Stomach (tissue), 19 donors: ENCODE measurements around the gene FYTTD1. TPM values are rescaled to one million over a fixed set of nuclear protein-coding genes. Genes with fewer than 3 reads are reported as not detected.

Source experiments
- DNase-seq, 2 donors: peaks; one replicate each; pipeline versions ENCODE4 v3.0.0 to v3.0.0-alpha.2; 2013 to 2019
- H3K27ac ChIP-seq, 5 donors: fragments of 200-600 bp in 4 of 5; sonication (generic) in 4 of 5; one replicate each; pipeline ENCODE4 v1.5.1; 2013 to 2019; ENCODE audit warnings: mild to moderate bottlenecking in 1 of 5, moderate library complexity in 1 of 5
- H3K27me3 ChIP-seq, 3 donors: fragments of 200-600 bp; sonication (generic); one replicate each; pipeline ENCODE4 v1.5.1; 2017 to 2019; ENCODE audit warnings: mixed run types in 1 of 3
- H3K36me3 ChIP-seq, 4 donors: fragments of 200-600 bp; sonication (generic); 1 replicate in 3 of 4; 2 replicates in 1 of 4; pipeline ENCODE4 v1.5.1; 2016 to 2019
- H3K4me1 ChIP-seq, 4 donors: fragments of 200-600 bp; sonication (generic); one replicate each; pipeline ENCODE4 v1.5.1; 2016 to 2019
- H3K4me3 ChIP-seq, 4 donors: fragments of 200-600 bp; sonication (generic) in 3 of 4; one replicate each; pipeline ENCODE4 v1.5.1; 2016 to 2019; ENCODE audit warnings: mild to moderate bottlenecking in 1 of 4
- H3K9me3 ChIP-seq, 4 donors: fragments of 200-600 bp; sonication (generic); one replicate each; pipeline ENCODE4 v1.5.1; 2016 to 2019
- EP300 ChIP-seq: sonication (generic); formaldehyde crosslinking; IDR thresholded peaks from one replicate; pipeline ENCODE4 v1.6.1; 2017; ENCODE audit warnings: antibody characterized with exemption
- POLR2A ChIP-seq, 4 donors: fragments of 450-650 bp; IDR thresholded peaks; one replicate each; pipeline ENCODE4 v1.6.1; 2016; ENCODE audit warnings: antibody characterized with exemption in 4 of 4, control low read depth in 2 of 4, mild to moderate bottlenecking in 1 of 4, moderate library complexity in 1 of 4
- POLR2AphosphoS5 ChIP-seq, 3 donors: sonication (generic); formaldehyde crosslinking; IDR thresholded peaks; one replicate each; pipeline ENCODE4 v1.6.1; 2016; ENCODE audit warnings: antibody characterized with exemption in 3 of 3
- WGBS, 5 donors: extraction: QIAGEN DNeasy Blood & Tissue Kit in 3 of 5; methylation state at CpG; one replicate each; pipeline versions ENCODE4 v1.1.5 to v1.1.7; 2013 to 2018; 5-methylcytosine and 5-hydroxymethylcytosine counted together
- intact Hi-C: fragments of 100-400 bp; cut with DNase I; formaldehyde crosslinking; loops from one replicate; pipeline ENCODE4 v1.15.1; 2023; ENCODE audit warnings: low total_unique reads
- long read RNA-seq, 10 donors: transcript quantifications; one replicate each; lab custom pipeline, GENCODE V29; 2026
- polyA plus RNA-seq, 3 donors: library from polyadenylated mRNA; stranded (reverse); fragments of 200-250 nt; gene quantifications; one replicate each; pipeline ENCODE4 v1.2.3, GENCODE V29; 2013
- total RNA-seq, 5 donors: library from RNA; depleted of rRNA; stranded (reverse); fragments of >200 nt; gene quantifications; one replicate each; pipeline versions ENCODE4 v1.1.0 to v1.2.3, GENCODE V29; 2014 to 2016
- TF ChIP-seq, protein P1 (sequence below), 7 experiments: fragments of 450-650 bp in 4 of 7; fragments of 200-600 bp in 3 of 7; sonication (generic) in 3 of 7; IDR thresholded peaks; one replicate each; pipeline ENCODE4 v1.5.1; 2016 to 2019; ENCODE audit warnings: antibody characterized with exemption in 7 of 7, control low read depth in 2 of 7, mild to moderate bottlenecking in 1 of 7
- donor health status: healthy with polysubstance abuse.
- donor health status: Bipolar disorder and iron deficiency.
- donor health status: healthy.

FYTTD1 gene, protein sequence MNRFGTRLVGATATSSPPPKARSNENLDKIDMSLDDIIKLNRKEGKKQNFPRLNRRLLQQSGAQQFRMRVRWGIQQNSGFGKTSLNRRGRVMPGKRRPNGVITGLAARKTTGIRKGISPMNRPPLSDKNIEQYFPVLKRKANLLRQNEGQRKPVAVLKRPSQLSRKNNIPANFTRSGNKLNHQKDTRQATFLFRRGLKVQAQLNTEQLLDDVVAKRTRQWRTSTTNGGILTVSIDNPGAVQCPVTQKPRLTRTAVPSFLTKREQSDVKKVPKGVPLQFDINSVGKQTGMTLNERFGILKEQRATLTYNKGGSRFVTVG
- 10 to 100 TPM; 26.3 to 47.0 (median 38.5) TPM for total RNA-seq
- polyA plus RNA-seq = 10 to 100 TPM in 2 of 3 donors, 1 to 10 TPM in 1; 9.4 to 21.1 (median 15.5) TPM
- long read RNA-seq, donor 1, full-length matches to known transcripts = 3 of 3 reads
- long read RNA-seq, donor 1, partial matches to known transcripts = 0 of 3 reads
- long read RNA-seq, donor 1, other reads (novel, unspliced or antisense) = 0 of 3 reads
- long read RNA-seq, donor 2, full-length matches to known transcripts = 10 of 15 reads
- long read RNA-seq, donor 2, partial matches to known transcripts = 5 of 15 reads
- long read RNA-seq, donor 2, other reads (novel, unspliced or antisense) = 0 of 15 reads
- long read RNA-seq, donor 3, full-length matches to known transcripts = 5 of 5 reads
- long read RNA-seq, donor 3, partial matches to known transcripts = 0 of 5 reads
- long read RNA-seq, donor 3, other reads (novel, unspliced or antisense) = 0 of 5 reads
- long read RNA-seq, donor 4 = 0 reads
- long read RNA-seq, donor 5, full-length matches to known transcripts = 12 of 22 reads
- long read RNA-seq, donor 5, partial matches to known transcripts = 10 of 22 reads
- long read RNA-seq, donor 5, other reads (novel, unspliced or antisense) = 0 of 22 reads
- long read RNA-seq, donor 6 = 0 reads
- long read RNA-seq, donor 7, full-length matches to known transcripts = 19 of 29 reads
- long read RNA-seq, donor 7, partial matches to known transcripts = 10 of 29 reads
- long read RNA-seq, donor 7, other reads (novel, unspliced or antisense) = 0 of 29 reads
- long read RNA-seq, donor 8, full-length matches to known transcripts = 15 of 24 reads
- long read RNA-seq, donor 8, partial matches to known transcripts = 9 of 24 reads
- long read RNA-seq, donor 8, other reads (novel, unspliced or antisense) = 0 of 24 reads
- long read RNA-seq, donor 9, full-length matches to known transcripts = 11 of 20 reads
- long read RNA-seq, donor 9, partial matches to known transcripts = 9 of 20 reads
- long read RNA-seq, donor 9, other reads (novel, unspliced or antisense) = 0 of 20 reads
- long read RNA-seq, donor 10, full-length matches to known transcripts = 11 of 11 reads
- long read RNA-seq, donor 10, partial matches to known transcripts = 0 of 11 reads
- long read RNA-seq, donor 10, other reads (novel, unspliced or antisense) = 0 of 11 reads

DNA sequence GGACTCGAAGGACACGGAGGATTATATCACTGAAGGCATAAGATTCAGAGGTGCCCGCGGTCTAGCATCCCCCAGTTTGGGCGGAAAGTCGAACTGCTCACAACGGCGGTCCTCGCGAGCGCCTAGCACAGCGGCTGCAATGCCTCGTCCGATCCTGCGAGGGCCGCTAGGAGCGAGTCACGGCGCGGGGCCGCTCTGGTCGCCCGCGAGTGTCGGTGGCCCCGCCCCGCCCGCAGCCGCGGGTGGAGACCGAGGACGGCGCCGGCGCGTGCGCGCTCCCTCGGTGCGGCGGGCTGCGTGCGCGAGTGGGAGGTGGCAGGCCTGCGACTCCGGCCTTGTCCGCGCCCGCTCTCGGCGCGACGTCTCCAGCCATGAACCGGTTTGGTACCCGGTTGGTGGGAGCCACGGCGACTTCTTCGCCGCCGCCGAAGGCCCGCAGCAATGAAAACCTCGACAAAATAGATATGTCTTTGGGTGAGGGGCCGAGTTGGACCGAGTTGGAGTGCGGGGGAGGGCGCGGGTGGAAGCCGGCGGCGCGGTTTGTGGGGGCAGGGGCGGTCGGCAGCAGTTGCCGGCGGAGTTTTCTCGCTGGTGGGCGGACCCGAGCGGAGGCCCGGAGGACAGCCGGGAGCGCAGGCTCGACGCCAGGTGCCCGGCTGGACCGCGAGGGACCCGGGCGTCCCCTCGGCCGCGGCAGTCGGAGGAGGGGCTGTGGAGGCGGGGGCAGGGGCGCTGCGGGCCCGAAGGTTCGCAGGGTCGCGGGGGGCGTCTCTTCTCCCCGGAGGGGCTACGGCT, at the start of gene FYTTD1:
TSS of gene FYTTD1 (plus strand) at position 283 of the 795 bp plus-strand sequence. CDS start at position 372, 89 bp downstream.
- DNase-seq = peak; percentile 94 to 97
- Histone ChIP-seq H3K4me3 (peak within 1 kb of the TSS; percentile 76 to 92 (median 88)), H3K4me1 (peaks cover 19 to 62% (median 37%) of the 10 kb centered on the region in 4 donors), H3K9me3 (no peaks in the 10 kb centered on the region), H3K36me3 (no peaks in the 10 kb centered on the region), H3K27me3 (no peaks in the 10 kb centered on the region), H3K27ac (peak within 1 kb of the TSS; percentile 93 to 98 (median 97))
- WGBS, 5 donors = 0% methylated on average over 30 to 104 of the region's 104 CpGs
- TF ChIP-seq EP300 = no peak
- peak in 2 of 3 donors; percentile 69 to 84 for TF ChIP-seq POLR2AphosphoS5 (IDR thresholded peaks at IDR 0.05)
- TF ChIP-seq POLR2A (IDR thresholded peaks at IDR 0.05) = no peak
- TF ChIP-seq, protein P1, sequence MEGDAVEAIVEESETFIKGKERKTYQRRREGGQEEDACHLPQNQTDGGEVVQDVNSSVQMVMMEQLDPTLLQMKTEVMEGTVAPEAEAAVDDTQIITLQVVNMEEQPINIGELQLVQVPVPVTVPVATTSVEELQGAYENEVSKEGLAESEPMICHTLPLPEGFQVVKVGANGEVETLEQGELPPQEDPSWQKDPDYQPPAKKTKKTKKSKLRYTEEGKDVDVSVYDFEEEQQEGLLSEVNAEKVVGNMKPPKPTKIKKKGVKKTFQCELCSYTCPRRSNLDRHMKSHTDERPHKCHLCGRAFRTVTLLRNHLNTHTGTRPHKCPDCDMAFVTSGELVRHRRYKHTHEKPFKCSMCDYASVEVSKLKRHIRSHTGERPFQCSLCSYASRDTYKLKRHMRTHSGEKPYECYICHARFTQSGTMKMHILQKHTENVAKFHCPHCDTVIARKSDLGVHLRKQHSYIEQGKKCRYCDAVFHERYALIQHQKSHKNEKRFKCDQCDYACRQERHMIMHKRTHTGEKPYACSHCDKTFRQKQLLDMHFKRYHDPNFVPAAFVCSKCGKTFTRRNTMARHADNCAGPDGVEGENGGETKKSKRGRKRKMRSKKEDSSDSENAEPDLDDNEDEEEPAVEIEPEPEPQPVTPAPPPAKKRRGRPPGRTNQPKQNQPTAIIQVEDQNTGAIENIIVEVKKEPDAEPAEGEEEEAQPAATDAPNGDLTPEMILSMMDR (IDR thresholded peaks at IDR 0.05) = peak in 3 of 7 experiments; percentile 22 to 63 (median 43)
- intact Hi-C loops = no loop called here

DNA sequence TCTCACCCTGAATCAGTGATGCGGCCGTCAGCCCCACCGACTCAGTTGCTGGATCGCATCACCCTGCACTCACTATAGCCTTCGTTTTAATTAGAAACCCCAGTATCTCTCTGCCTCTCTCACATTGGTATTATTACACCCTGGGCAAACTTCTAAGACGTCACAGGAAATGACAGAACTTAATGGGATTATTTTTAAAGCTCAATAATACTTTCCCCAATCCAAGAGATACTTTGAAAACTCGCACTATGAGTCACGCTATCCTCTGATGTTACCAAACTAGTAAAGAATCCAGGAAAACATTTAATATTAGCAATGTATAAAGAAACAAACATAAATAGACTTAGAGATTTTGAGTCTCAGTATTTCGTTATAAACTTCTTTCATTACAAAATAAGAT, 49.6 kb upstream of the FYTTD1 start:
- WGBS, 5 donors = 88 to 95% (median 89%) methylated on average over 9 of the region's 9 CpGs
- Histone ChIP-seq H3K4me1 (no peaks in the 10 kb centered on the region), H3K4me3 (no peak overlapping the region), H3K27me3 (no peaks in the 10 kb centered on the region), H3K9me3 (no peaks in the 10 kb centered on the region), H3K36me3 (peaks cover 34 to 100% (median 96%) of the 10 kb centered on the region in 4 donors), H3K27ac (no peak overlapping the region)
- TF ChIP-seq, protein P1 (IDR thresholded peaks at IDR 0.05) = no peak
- no peak for TF ChIP-seq POLR2A (IDR thresholded peaks at IDR 0.05)
- TF ChIP-seq POLR2AphosphoS5 (IDR thresholded peaks at IDR 0.05) = no peak
- TF ChIP-seq EP300 = no peak
- DNase-seq = no peak
- intact Hi-C loops = no loop called here

DNA sequence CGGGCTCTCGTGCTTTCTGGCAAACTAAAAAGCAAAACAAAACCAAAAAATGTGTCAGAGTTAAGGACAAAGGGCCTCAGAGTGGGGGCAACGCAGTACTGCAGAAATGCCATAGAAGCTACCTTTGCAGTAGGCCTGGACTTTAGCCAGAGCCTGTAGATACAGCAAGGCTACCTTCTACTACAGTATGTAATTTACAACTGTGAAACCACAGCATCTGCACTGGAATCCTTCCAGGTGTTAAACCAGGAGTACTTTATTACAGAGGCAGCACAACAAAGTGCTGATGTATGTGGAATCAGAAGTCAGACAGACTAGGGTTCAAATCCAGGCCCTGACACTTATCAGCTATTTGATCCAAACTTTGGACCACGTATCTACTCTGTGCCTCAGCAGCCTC, 47.8 kb upstream of the FYTTD1 start:
- Histone ChIP-seq H3K36me3 (peaks cover 23 to 97% (median 84%) of the 10 kb centered on the region in 4 donors), H3K4me3 (no peak overlapping the region), H3K27ac (no peak overlapping the region), H3K9me3 (no peaks in the 10 kb centered on the region), H3K4me1 (no peaks in the 10 kb centered on the region), H3K27me3 (no peaks in the 10 kb centered on the region)
- intact Hi-C loops = no loop called here
- TF ChIP-seq POLR2A (IDR thresholded peaks at IDR 0.05) = no peak
- TF ChIP-seq EP300 = no peak
- TF ChIP-seq POLR2AphosphoS5 (IDR thresholded peaks at IDR 0.05) = no peak
- TF ChIP-seq, protein P1 (IDR thresholded peaks at IDR 0.05) = no peak
- WGBS, 5 donors = 91 to 100% (median 96%) methylated on average over 4 of the region's 4 CpGs
- DNase-seq = peak in 1 of 2 donors; percentile 18
